Measurements from ENCODE around the gene GIMAP8.
"Not testable (repeated sequence)": the region's sequence is repeated elsewhere in the genome, so short reads cannot be mapped to it uniquely, and the experiment has no call there.

GIMAP8 gene

DNA sequence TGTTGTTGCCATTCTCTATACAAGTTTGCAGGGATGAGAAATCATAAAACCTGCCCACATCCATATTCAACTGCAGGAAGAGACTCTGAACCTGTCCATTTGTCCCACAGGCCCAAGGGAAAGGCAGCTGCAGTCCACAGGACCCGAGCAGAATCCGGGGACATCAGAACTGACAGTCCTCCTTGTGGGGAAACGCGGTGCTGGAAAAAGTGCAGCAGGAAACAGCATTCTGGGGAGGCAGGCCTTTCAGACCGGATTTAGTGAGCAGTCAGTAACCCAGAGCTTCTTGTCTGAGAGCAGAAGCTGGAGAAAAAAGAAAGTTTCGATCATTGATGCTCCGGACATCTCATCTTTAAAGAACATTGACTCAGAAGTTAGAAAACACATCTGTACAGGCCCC lies 23.5 kb downstream of the GIMAP8 start:
- Mint-ChIP-seq H3K27ac (peak overlapping the region; percentile 73 to 77), H3K36me3 (ENCODE audit: insufficient read depth) (peaks cover 57% of the 10 kb centered on the region), H3K4me3 (no peak overlapping the region), H3K9me3 (no peaks in the 10 kb centered on the region), H3K4me1 (ENCODE audit: low read depth in 2 of 2) (peaks cover 55 to 71% of the 10 kb centered on the region in 2 donors), H3K27me3 (no peaks in the 10 kb centered on the region)
- DNase-seq (no peak), ATAC-seq (replicated peaks) (no peak)

DNA sequence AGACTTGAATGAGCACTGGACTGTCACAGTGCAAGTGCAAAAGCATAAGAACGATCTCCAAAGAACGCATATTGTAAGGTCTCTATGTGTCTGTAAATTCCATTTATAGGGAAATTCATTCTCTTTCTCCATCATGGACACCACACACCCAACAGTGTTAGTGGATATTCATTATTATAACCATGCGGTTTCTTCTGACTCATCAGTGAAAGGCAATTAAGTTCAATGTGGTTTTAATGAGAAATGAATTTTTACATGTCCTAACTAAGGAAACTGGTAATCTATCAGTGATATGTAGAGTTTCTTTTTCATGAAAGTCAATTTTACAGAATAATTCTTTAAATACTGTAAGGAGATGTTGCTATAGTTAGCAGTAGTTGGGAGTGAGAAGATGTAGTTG lies 25.9 kb downstream of the GIMAP8 start:
- Mint-ChIP-seq H3K36me3 (ENCODE audit: insufficient read depth) (peaks cover 51% of the 10 kb centered on the region), H3K27ac (peak overlapping the region; percentile 90 to 94), H3K9me3 (no peaks in the 10 kb centered on the region), H3K4me3 (peak overlapping the region; percentile 50 to 84), H3K27me3 (no peaks in the 10 kb centered on the region), H3K4me1 (ENCODE audit: low read depth in 2 of 2) (peaks cover 56 to 71% of the 10 kb centered on the region in 2 donors)
- DNase-seq: no peak
- peak; percentile 38 for ATAC-seq (replicated peaks)

DNA sequence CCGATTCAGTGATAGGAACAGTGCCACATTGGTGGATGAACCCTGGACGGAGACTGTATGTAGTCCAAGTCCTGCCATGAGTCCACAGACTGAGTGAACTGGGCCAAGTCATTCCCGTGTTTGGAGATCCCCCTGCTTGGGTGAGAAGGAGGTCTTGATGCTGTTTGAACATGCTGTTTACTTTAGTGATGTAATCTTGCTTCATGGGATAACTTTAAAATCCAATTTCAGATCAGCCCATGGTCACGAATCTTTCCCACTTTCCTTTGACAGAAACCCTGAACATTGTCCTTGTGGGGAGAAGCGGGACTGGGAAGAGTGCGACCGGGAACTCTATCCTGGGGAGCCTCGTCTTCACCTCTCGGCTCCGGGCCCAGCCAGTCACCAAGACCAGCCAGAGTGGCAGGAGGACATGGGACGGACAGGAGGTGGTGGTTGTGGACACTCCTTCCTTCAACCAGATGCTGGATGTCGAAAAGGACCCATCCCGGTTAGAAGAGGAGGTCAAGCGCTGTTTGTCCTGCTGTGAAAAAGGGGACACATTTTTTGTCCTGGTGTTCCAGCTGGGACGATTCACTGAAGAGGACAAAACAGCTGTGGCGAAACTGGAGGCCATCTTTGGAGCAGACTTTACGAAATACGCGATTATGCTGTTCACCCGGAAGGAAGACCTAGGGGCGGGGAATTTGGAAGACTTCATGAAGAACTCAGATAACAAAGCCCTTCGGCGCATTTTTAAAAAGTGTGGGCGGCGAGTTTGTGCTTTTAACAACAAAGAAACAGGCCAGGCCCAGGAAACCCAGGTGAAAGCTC lies 26.6 kb downstream of the GIMAP8 start:
- no peak for ATAC-seq (replicated peaks)
- DNase-seq: no peak
- Mint-ChIP-seq H3K27me3 (no peaks in the 10 kb centered on the region), H3K36me3 (ENCODE audit: insufficient read depth) (peaks cover 47% of the 10 kb centered on the region), H3K9me3 (no peaks in the 10 kb centered on the region), H3K27ac (peak overlapping the region; percentile 90 to 94), H3K4me3 (peak overlapping the region; percentile 50 to 84), H3K4me1 (ENCODE audit: low read depth in 2 of 2) (peaks cover 59 to 73% of the 10 kb centered on the region in 2 donors)

GRCh38 chr7:150479023-150479716 lies 28.7 kb downstream of the GIMAP8 start:
- no peak for DNase-seq
- ATAC-seq (replicated peaks): peak; percentile 34
- peaks cover 69 to 84% of the 10 kb centered on the region in 2 donors for H3K4me1 Mint-ChIP-seq (ENCODE audit: low read depth in 2 of 2)
- H3K27ac Mint-ChIP-seq: peak overlapping the region; percentile 90 to 94
- H3K9me3 Mint-ChIP-seq: no peaks in the 10 kb centered on the region
- no peaks in the 10 kb centered on the region for H3K27me3 Mint-ChIP-seq
- peaks cover 40% of the 10 kb centered on the region for H3K36me3 Mint-ChIP-seq (ENCODE audit: insufficient read depth)
- H3K4me3 Mint-ChIP-seq: peak overlapping the region; percentile 52 to 64

DNA sequence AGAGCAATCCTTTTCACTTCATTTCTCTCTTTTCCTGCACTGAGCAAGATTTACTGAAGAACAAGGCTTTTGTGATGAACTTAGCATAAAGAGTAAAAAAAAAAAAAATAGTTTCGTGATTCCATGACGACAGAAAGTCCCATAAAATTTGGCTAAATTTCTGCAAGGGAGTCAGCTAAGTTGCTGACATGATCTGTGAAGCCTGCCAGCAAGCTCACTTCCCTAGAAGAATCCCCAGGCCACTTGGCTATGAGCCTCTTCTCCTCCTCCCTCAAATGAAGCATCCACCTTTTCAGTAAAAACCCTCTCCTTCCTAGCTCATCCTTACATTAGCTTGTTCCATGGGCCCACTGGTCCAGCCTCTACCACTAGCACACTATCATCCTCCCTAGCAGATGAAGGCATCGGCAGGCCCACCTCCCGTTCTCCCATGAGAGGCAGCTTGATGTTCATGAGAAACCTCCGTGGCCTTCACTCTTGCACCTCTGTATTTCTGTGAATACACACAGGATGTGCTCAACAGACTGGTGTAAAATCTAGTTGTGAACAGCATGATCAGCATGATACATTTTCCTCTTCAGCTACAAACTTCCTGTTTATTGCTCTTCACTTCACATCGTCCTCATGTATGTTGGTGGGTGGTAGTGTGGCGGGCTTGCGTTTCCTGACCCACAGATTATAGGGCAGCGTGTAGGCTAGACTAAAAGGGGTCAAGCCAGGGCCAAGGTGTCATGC lies 30.9 kb downstream of the GIMAP8 start:
- H3K36me3 Mint-ChIP-seq (ENCODE audit: insufficient read depth): peaks cover 29% of the 10 kb centered on the region
- peak overlapping the region; percentile 90 to 94 for H3K27ac Mint-ChIP-seq
- DNase-seq: peak; percentile 41 to 61 (median 49)
- no peaks in the 10 kb centered on the region for H3K9me3 Mint-ChIP-seq
- ATAC-seq (replicated peaks): peak; percentile 85
- peaks cover 65 to 86% of the 10 kb centered on the region in 2 donors for H3K4me1 Mint-ChIP-seq (ENCODE audit: low read depth in 2 of 2)
- peak overlapping the region; percentile 76 to 78 for H3K4me3 Mint-ChIP-seq
- no peaks in the 10 kb centered on the region for H3K27me3 Mint-ChIP-seq

DNA sequence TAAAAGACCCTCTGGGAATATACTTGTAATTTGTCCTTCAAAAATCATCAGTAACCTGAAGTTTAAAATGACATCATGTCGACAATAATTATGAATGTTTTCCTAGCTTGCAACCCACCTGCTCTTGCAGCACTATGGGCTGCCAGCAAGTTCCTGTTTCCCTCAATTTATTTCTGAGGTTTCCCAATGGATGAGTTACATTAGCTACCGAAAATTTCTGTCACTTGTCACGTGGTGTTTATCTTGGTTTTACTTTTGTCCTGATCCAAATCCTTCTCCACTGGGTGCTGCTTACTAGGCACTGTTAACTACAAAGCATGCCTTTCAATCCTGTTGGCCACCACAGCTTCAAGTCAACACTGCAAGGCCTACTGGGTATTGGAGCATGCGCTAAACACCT lies 31.5 kb downstream of the GIMAP8 start:
- ATAC-seq (replicated peaks): no peak
- Mint-ChIP-seq H3K27ac (peak overlapping the region; percentile 90 to 94), H3K9me3 (no peaks in the 10 kb centered on the region), H3K27me3 (no peaks in the 10 kb centered on the region), H3K36me3 (ENCODE audit: insufficient read depth) (peaks cover 25% of the 10 kb centered on the region), H3K4me1 (ENCODE audit: low read depth in 2 of 2) (peaks cover 62 to 85% of the 10 kb centered on the region in 2 donors), H3K4me3 (peak overlapping the region; percentile 76 to 86)
- DNase-seq: no peak

DNA sequence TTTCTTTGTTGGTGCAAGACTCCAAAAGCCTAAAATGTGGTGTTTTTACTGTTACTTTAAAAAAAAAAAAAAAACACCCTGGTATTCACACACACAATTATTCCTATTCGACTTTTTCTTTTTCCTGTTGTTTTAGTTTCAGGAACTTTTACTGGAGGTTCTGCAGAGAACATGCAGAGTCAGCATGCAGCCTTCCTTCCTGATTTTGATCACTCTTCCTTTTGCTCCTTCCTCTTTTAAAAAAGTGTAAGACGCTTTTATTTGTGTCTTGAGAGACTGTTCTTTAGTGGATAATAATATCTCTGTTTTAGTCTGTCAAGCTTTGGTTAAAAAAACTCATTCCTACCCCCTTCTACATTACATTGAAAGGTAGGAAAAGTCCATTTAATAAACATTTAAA lies 33.1 kb downstream of the GIMAP8 start:
- H3K27me3 Mint-ChIP-seq; ATAC-seq (replicated peaks); H3K9me3 Mint-ChIP-seq; DNase-seq: not testable (repeated sequence)
- peaks cover 23% of the 10 kb centered on the region for H3K36me3 Mint-ChIP-seq (ENCODE audit: insufficient read depth)
- peak overlapping the region; percentile 79 to 86 for H3K4me3 Mint-ChIP-seq
- peak overlapping the region; percentile 90 to 94 for H3K27ac Mint-ChIP-seq
- H3K4me1 Mint-ChIP-seq (ENCODE audit: low read depth in 2 of 2): peaks cover 53 to 77% of the 10 kb centered on the region in 2 donors

GRCh38 chr7:150484071-150484470 lies 33.6 kb downstream of the GIMAP8 start:
- not testable (repeated sequence) for H3K27me3 Mint-ChIP-seq, H3K9me3 Mint-ChIP-seq, DNase-seq
- peaks cover 23% of the 10 kb centered on the region for H3K36me3 Mint-ChIP-seq (ENCODE audit: insufficient read depth)
- H3K4me1 Mint-ChIP-seq (ENCODE audit: low read depth in 2 of 2): peaks cover 47 to 72% of the 10 kb centered on the region in 2 donors
- H3K27ac Mint-ChIP-seq: peak overlapping the region; percentile 90 to 94
- peak overlapping the region; percentile 79 to 86 for H3K4me3 Mint-ChIP-seq
- peak; percentile 45 for ATAC-seq (replicated peaks)

DNA sequence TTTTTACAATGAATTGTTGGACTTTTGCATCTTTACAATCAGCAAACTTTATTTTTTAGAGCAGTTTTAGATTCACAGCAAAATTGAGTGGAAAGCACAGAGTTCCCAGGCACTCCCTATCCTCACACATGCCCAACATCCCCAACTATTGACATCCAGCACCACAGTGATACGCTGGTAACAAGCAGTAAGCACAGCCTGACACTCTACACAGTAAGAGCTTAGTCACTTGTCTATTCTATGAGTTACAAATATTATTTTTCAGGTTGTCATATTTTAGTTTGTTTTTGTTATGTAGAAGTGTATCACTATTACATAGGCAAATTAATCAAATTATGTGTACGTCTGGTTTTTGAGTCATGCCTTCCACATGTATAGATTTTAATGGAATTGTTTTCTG lies 37.2 kb downstream of the GIMAP8 start:
- Mint-ChIP-seq H3K27ac (peak overlapping the region in 1 of 2 donors; percentile 35), H3K36me3 (ENCODE audit: insufficient read depth) (peaks cover 13% of the 10 kb centered on the region), H3K27me3 (no peaks in the 10 kb centered on the region), H3K4me1 (ENCODE audit: low read depth in 2 of 2) (peaks cover 24 to 40% of the 10 kb centered on the region in 2 donors), H3K4me3 (no peak overlapping the region), H3K9me3 (no peaks in the 10 kb centered on the region)
- no peak for ATAC-seq (replicated peaks)
- DNase-seq: no peak

GRCh38 chr7:150489782-150490181 lies 39.4 kb downstream of the GIMAP8 start:
- Mint-ChIP-seq H3K4me1 (ENCODE audit: low read depth in 2 of 2) (peaks cover 7 to 19% of the 10 kb centered on the region in 2 donors), H3K36me3 (ENCODE audit: insufficient read depth) (peaks cover 3% of the 10 kb centered on the region), H3K27ac (no peak overlapping the region), H3K4me3 (no peak overlapping the region), H3K9me3 (no peaks in the 10 kb centered on the region), H3K27me3 (no peaks in the 10 kb centered on the region)
- no peak for ATAC-seq (replicated peaks)
- no peak for DNase-seq

GRCh38 chr7:150493442-150493841 lies 43.0 kb downstream of the GIMAP8 start:
- H3K27me3 Mint-ChIP-seq; ATAC-seq (replicated peaks); H3K27ac Mint-ChIP-seq; H3K4me3 Mint-ChIP-seq; H3K9me3 Mint-ChIP-seq; H3K36me3 Mint-ChIP-seq (ENCODE audit: insufficient read depth); H3K4me1 Mint-ChIP-seq (ENCODE audit: low read depth in 2 of 2); DNase-seq: not testable (repeated sequence)

GRCh38 chr7:150502519-150502918 lies 52.1 kb downstream of the GIMAP8 start:
- Mint-ChIP-seq H3K4me3 (peak overlapping the region; percentile 32 to 70), H3K9me3 (peaks cover 9 to 13% of the 10 kb centered on the region in 2 donors), H3K27me3 (no peaks in the 10 kb centered on the region), H3K36me3 (ENCODE audit: insufficient read depth) (no peaks in the 10 kb centered on the region), H3K4me1 (ENCODE audit: low read depth in 2 of 2) (peaks cover 51 to 55% of the 10 kb centered on the region in 2 donors), H3K27ac (peak overlapping the region; percentile 22 to 80)
- DNase-seq (peak in 2 of 3 experiments; percentile 28 to 40), ATAC-seq (replicated peaks) (peak; percentile 98)

DNA sequence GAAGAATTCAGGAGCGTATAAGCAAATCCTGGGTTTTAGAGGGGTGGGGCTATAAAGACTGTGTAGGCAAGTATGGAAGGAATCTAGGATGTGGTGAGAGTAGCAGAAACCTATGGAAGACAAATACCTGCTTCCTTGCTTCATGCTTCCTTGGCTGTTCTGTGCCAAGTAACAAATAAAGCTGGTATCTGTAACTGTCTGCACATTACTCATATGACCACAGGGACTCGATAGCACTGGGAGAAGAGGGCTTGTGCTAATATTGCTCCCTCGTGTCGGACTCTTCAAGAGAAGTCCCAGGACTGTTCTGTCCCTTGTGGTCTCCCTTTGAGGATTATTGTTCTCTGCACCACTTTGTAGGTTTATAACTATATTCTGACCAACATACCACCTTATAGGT lies 52.7 kb downstream of the GIMAP8 start:
- Mint-ChIP-seq H3K27me3 (no peaks in the 10 kb centered on the region), H3K36me3 (ENCODE audit: insufficient read depth) (no peaks in the 10 kb centered on the region), H3K9me3 (peaks cover 7 to 10% of the 10 kb centered on the region in 2 donors), H3K4me1 (ENCODE audit: low read depth in 2 of 2) (peaks cover 55 to 61% of the 10 kb centered on the region in 2 donors), H3K27ac (peak overlapping the region; percentile 22 to 80), H3K4me3 (peak overlapping the region; percentile 32 to 70)
- ATAC-seq (replicated peaks) (no peak), DNase-seq (no peak)
